Measurements from ENCODE around the gene RASGRP2.

The RASGRP2 gene

GRCh38 chr11:64722141-64723065 is 21.5 kb downstream of the RASGRP2 start:
- H3K27ac ChIP-seq: no peak overlapping the region
- DNase-seq (ENCODE audit: low read depth, low spot score): no peak

GRCh38 chr11:64721359-64721699 is 22.6 kb downstream of the RASGRP2 start:
- H3K27ac ChIP-seq: no peak overlapping the region
- DNase-seq (ENCODE audit: low read depth, low spot score): no peak

GRCh38 chr11:64720640-64721358 is 23.1 kb downstream of the RASGRP2 start:
- no peak for DNase-seq (ENCODE audit: low read depth, low spot score)
- no peak overlapping the region for H3K27ac ChIP-seq

- no peak for DNase-seq (ENCODE audit: low read depth, low spot score)
- H3K27ac ChIP-seq: no peak overlapping the region
Observed at GRCh38 chr11:64720167-64720566, 23.8 kb downstream of the RASGRP2 start.

GRCh38 chr11:64719406-64719805 is 24.5 kb downstream of the RASGRP2 start:
- H3K27ac ChIP-seq: no peak overlapping the region
- no peak for DNase-seq (ENCODE audit: low read depth, low spot score)

- no peak for DNase-seq (ENCODE audit: low read depth, low spot score)
Observed at GRCh38 chr11:64718780-64719124, 25.2 kb downstream of the RASGRP2 start.

GRCh38 chr11:64718084-64718779 is 25.7 kb downstream of the RASGRP2 start:
- H3K27ac ChIP-seq: no peak overlapping the region
- no peak for DNase-seq (ENCODE audit: low read depth, low spot score)

More at GRCh38 chr11:64718780-64719124, 25.2 kb downstream of the RASGRP2 start:
- no peak overlapping the region for H3K27ac ChIP-seq

- no peak for DNase-seq (ENCODE audit: low read depth, low spot score)
- no peak overlapping the region for H3K27ac ChIP-seq
Observed at GRCh38 chr11:64717268-64717578, 26.7 kb downstream of the RASGRP2 start.

- no peak overlapping the region for H3K27ac ChIP-seq
- DNase-seq (ENCODE audit: low read depth, low spot score): no peak
Observed at GRCh38 chr11:64716473-64717267, 27.3 kb downstream of the RASGRP2 start.

GRCh38 chr11:64715756-64716472 is 28.0 kb downstream of the RASGRP2 start:
- DNase-seq (ENCODE audit: low read depth, low spot score): no peak
- H3K27ac ChIP-seq: no peak overlapping the region

GRCh38 chr11:64715110-64715509 is 28.8 kb downstream of the RASGRP2 start:
- no peak for DNase-seq (ENCODE audit: low read depth, low spot score)

GRCh38 chr11:64714666-64715065 is 29.3 kb downstream of the RASGRP2 start:
- DNase-seq (ENCODE audit: low read depth, low spot score): no peak
- no peak overlapping the region for H3K27ac ChIP-seq

More at GRCh38 chr11:64715110-64715509, 28.8 kb downstream of the RASGRP2 start:
- H3K27ac ChIP-seq: no peak overlapping the region

- no peak for DNase-seq (ENCODE audit: low read depth, low spot score)
Observed at GRCh38 chr11:64713781-64714363, 30.1 kb downstream of the RASGRP2 start.

GRCh38 chr11:64713016-64713707 is 30.8 kb downstream of the RASGRP2 start:
- no peak for DNase-seq (ENCODE audit: low read depth, low spot score)
- H3K27ac ChIP-seq: no peak overlapping the region

More at GRCh38 chr11:64713781-64714363, 30.1 kb downstream of the RASGRP2 start:
- no peak overlapping the region for H3K27ac ChIP-seq

GRCh38 chr11:64712430-64713015 is 31.4 kb downstream of the RASGRP2 start:
- DNase-seq (ENCODE audit: low read depth, low spot score): no peak
- no peak overlapping the region for H3K27ac ChIP-seq

GRCh38 chr11:64711956-64712362 is 32.0 kb downstream of the RASGRP2 start:
- H3K27ac ChIP-seq: no peak overlapping the region
- no peak for DNase-seq (ENCODE audit: low read depth, low spot score)

GRCh38 chr11:64711138-64711955 is 32.6 kb downstream of the RASGRP2 start:
- no peak for DNase-seq (ENCODE audit: low read depth, low spot score)
- H3K27ac ChIP-seq: no peak overlapping the region

Data from epithelial cell of prostate (primary cell).